ENCODE results near the gene NUP133. TPM values are rescaled to one million over a fixed set of nuclear protein-coding genes. Genes with fewer than 3 reads are reported as not detected.

NUP133 gene
- total RNA-seq, 1 donor from 2014 or later: 38.3 TPM

DNA sequence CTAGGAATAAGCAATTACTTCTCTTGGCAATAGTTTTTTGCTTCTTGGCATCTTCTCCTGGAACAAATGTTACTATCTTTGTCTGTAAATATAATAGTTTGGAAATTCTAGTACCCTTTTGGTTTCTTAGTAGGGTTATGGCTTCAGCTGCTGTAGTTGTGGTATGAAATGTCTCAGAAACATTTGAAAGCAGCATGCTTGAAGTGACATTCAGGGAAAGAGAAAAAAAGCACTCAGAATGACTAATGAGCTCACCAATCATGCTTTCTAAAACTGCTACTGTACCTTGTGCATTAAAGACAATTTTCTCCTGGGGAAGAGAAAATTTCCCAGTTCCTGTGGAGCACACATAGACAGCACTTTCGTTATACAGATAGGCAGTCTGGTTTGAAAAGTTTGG lies 21.0 kb downstream of the NUP133 start:
- Histone ChIP-seq H3K36me3 (peaks cover 0 to 70% of the 10 kb centered on the region in 2 donors), H3K4me3 (no peak overlapping the region), H3K27me3 (no peaks in the 10 kb centered on the region), H3K9me3 (no peaks in the 10 kb centered on the region), H3K4me1 (no peaks in the 10 kb centered on the region), H3K27ac (no peak overlapping the region)
- intact Hi-C loops (cut with DNase I): loop anchor here (10.0 kb wide), 1 partner anchor 232 kb away; no protein-coding TSS in a partner anchor
- DNase-seq (ENCODE audit: extremely low spot score in 2 of 2): no peak
- TF ChIP-seq POLR2AphosphoS5 (IDR thresholded peaks at IDR 0.05; ENCODE audit: insufficient read depth in 1 of 2, low read depth in 1 of 2) (no peak), POLR2A (IDR thresholded peaks at IDR 0.05) (no peak)
- TF ChIP-seq, protein P1, sequence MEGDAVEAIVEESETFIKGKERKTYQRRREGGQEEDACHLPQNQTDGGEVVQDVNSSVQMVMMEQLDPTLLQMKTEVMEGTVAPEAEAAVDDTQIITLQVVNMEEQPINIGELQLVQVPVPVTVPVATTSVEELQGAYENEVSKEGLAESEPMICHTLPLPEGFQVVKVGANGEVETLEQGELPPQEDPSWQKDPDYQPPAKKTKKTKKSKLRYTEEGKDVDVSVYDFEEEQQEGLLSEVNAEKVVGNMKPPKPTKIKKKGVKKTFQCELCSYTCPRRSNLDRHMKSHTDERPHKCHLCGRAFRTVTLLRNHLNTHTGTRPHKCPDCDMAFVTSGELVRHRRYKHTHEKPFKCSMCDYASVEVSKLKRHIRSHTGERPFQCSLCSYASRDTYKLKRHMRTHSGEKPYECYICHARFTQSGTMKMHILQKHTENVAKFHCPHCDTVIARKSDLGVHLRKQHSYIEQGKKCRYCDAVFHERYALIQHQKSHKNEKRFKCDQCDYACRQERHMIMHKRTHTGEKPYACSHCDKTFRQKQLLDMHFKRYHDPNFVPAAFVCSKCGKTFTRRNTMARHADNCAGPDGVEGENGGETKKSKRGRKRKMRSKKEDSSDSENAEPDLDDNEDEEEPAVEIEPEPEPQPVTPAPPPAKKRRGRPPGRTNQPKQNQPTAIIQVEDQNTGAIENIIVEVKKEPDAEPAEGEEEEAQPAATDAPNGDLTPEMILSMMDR (IDR thresholded peaks at IDR 0.05): no peak

DNA sequence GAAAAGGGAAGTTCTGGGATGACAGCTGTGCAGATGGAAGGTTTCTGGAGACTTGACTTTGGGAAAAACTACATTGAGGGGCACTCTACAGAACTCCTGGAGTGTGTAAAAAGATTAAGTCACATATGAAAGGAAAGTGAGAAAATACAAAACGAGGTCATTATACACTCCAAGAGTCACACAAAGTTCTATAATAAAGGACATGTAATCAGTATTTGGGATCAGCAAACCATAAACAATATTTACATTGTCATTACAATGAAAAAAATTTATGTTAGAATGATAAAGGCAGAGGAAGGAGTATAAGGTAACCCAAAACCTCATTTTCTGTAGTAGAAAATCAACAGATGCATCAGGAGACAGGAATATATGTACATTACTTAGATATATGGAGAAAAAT lies 22.8 kb downstream of the NUP133 start:
- DNase-seq (ENCODE audit: extremely low spot score in 2 of 2): no peak
- Histone ChIP-seq H3K4me3 (no peak overlapping the region), H3K27me3 (no peaks in the 10 kb centered on the region), H3K9me3 (no peaks in the 10 kb centered on the region), H3K36me3 (peaks cover 0 to 80% of the 10 kb centered on the region in 2 donors), H3K27ac (no peak overlapping the region), H3K4me1 (no peaks in the 10 kb centered on the region)
- intact Hi-C loops (cut with DNase I): loop anchor here (10.0 kb wide), 1 partner anchor 231 kb away; no protein-coding TSS in a partner anchor
- TF ChIP-seq, protein P1 (IDR thresholded peaks at IDR 0.05): no peak
- TF ChIP-seq POLR2A (IDR thresholded peaks at IDR 0.05) (no peak), POLR2AphosphoS5 (IDR thresholded peaks at IDR 0.05; ENCODE audit: insufficient read depth in 1 of 2, low read depth in 1 of 2) (no peak)

DNA sequence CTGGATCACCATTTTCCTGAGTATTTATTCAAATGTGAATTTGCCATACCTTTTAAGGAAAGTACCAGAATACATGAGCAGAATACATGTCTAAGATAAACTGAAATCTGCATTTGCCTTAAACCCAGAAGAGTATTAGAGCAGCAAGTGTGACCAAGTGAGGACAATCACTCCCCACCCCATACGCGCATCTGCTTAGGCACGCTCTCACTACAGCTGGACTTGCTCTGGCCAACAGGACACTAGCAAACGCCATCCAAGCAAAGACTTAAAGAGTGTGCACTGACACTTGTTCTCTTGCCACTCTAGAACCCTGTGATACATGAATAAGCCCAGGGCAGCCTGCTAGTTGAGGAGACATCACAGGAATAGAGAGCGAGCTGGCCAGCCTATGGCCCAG lies 25.6 kb downstream of the NUP133 start:
- no peak for TF ChIP-seq POLR2AphosphoS5 (IDR thresholded peaks at IDR 0.05; ENCODE audit: insufficient read depth in 1 of 2, low read depth in 1 of 2)
- TF ChIP-seq, protein P1 (IDR thresholded peaks at IDR 0.05): no peak
- no peak for TF ChIP-seq POLR2A (IDR thresholded peaks at IDR 0.05)
- no peak overlapping the region for H3K27ac ChIP-seq
- H3K36me3 ChIP-seq: peaks cover 0 to 76% of the 10 kb centered on the region in 2 donors
- no peaks in the 10 kb centered on the region for H3K9me3 ChIP-seq
- no peaks in the 10 kb centered on the region for H3K27me3 ChIP-seq
- no peak for DNase-seq (ENCODE audit: extremely low spot score in 2 of 2)
- H3K4me3 ChIP-seq: no peak overlapping the region
- intact Hi-C loops (cut with DNase I): loop anchor here (10.0 kb wide), 1 partner anchor 228 kb away; no protein-coding TSS in a partner anchor
- no peaks in the 10 kb centered on the region for H3K4me1 ChIP-seq

DNA sequence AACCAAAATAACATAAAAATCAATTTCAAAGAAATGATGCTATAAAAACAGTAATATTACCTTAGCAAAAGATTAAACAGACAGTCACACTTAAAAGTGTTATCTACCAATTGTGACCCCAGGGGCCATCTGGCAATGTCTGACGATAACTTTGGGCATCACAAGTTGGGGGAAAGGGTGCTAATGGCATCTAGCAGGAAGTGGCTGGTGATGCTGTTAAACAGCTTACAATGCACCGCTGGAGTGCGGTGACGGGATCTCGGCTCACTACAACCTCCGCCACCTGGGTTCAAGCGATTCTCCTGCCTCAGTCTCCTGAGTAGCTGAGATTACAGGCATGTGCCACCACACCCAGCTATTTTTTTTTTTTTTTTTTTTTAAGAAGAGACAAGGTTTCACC lies 27.6 kb downstream of the NUP133 start:
- Histone ChIP-seq H3K36me3 (peaks cover 0 to 70% of the 10 kb centered on the region in 2 donors), H3K9me3 (no peaks in the 10 kb centered on the region), H3K27me3 (no peaks in the 10 kb centered on the region), H3K27ac (no peak overlapping the region), H3K4me3 (no peak overlapping the region), H3K4me1 (no peaks in the 10 kb centered on the region)
- TF ChIP-seq, protein P1 (IDR thresholded peaks at IDR 0.05): no peak
- TF ChIP-seq POLR2A (IDR thresholded peaks at IDR 0.05) (no peak), POLR2AphosphoS5 (IDR thresholded peaks at IDR 0.05; ENCODE audit: insufficient read depth in 1 of 2, low read depth in 1 of 2) (no peak)
- no peak for DNase-seq (ENCODE audit: extremely low spot score in 2 of 2)
- intact Hi-C loops (cut with DNase I): loop anchor here (10.0 kb wide), 1 partner anchor 226 kb away; no protein-coding TSS in a partner anchor

DNA sequence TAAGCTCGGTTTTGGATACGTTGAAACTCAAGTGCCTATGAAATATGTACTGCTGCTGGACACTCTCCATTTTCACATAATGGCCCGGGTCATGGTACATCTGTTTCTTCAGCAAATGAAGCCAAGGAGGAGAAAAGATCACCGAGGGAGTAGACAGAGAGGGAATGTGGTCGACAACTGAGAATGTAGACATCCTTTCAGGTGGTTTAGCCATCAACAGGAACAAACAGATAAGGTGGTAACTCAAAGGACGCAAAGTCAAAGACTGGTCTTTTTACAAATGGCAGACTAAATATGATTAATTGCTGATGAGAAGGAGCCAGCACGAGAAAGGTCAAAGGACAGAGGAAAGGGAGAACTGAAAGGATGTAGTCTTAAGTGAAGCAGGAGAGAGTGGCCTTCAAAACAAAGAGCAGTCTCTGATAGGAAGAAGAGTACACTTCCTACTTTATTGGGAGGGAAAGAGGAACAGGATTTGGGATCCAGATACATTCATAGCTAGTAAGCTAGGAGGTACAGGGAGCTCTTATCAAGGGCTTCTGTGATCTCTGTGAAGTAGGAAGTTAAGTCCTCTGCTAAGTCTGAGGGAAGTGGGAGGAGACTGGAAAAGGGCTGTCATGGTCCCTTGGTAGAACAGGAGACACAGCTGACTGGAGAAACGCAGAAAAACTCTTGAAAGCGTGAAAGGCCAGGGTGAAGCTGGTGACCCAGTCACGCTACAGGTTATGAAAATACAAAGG lies 28.3 kb downstream of the NUP133 start:
- Histone ChIP-seq H3K36me3 (peaks cover 0 to 72% of the 10 kb centered on the region in 2 donors), H3K27me3 (no peaks in the 10 kb centered on the region), H3K4me1 (no peaks in the 10 kb centered on the region), H3K9me3 (no peaks in the 10 kb centered on the region), H3K27ac (no peak overlapping the region), H3K4me3 (no peak overlapping the region)
- intact Hi-C loops (cut with DNase I): loop anchor here (10.0 kb wide), 1 partner anchor 225 kb away; no protein-coding TSS in a partner anchor
- TF ChIP-seq POLR2A (IDR thresholded peaks at IDR 0.05): no peak
- no peak for TF ChIP-seq POLR2AphosphoS5 (IDR thresholded peaks at IDR 0.05; ENCODE audit: insufficient read depth in 1 of 2, low read depth in 1 of 2)
- TF ChIP-seq, protein P1 (IDR thresholded peaks at IDR 0.05): no peak
- DNase-seq (ENCODE audit: extremely low spot score in 2 of 2): no peak

Measured in vagina (tissue), 2 donors.